HepG2 (cell line): Measurements from ENCODE around the gene MOV10L1. TPM values are rescaled to one million over a fixed set of nuclear protein-coding genes. Genes with fewer than 3 reads are reported as not detected.

Source experiments
- CREM ChIP-seq, 2 experiments: sonication (generic) in 1 of 2; formaldehyde crosslinking in 1 of 2; IDR thresholded peaks; 2 replicates each; pipeline versions ENCODE4 v1.4.0 to v1.6.1; 2016 to 2020; ENCODE audit warnings: antibody characterized with exemption in 1 of 2, mild to moderate bottlenecking in 1 of 2, missing genetic modification reagents in 1 of 2
- ETV6 ChIP-seq: sonication (generic); formaldehyde crosslinking; conservative IDR thresholded peaks from 2 replicates; pipeline ENCODE4 v1.4.0; 2020; ENCODE audit warnings: missing genetic modification reagents
- KLF6 ChIP-seq: IDR thresholded peaks from 2 replicates; pipeline ENCODE4 v1.8.0; 2016; ENCODE audit warnings: missing biosample characterization, missing genetic modification reagents
- MAFF ChIP-seq: IDR thresholded peaks from 2 replicates; pipeline ENCODE4 v1.6.1; 2011; ENCODE audit warnings: low read depth, low read length, improper control_type of control experiment
- ZNF329 ChIP-seq: sonication (generic); formaldehyde crosslinking; IDR thresholded peaks from 2 replicates; pipeline ENCODE4 v1.9.0; 2021; ENCODE audit warnings: low read depth, mild to moderate bottlenecking, missing genetic modification reagents
- ZNF672 ChIP-seq: sonication (generic); formaldehyde crosslinking; IDR thresholded peaks from 2 replicates; pipeline ENCODE4 v1.8.1; 2022; ENCODE audit warnings: missing genetic modification reagents
- ZNF761 ChIP-seq: sonication (generic); formaldehyde crosslinking; conservative IDR thresholded peaks from 2 replicates; pipeline ENCODE4 v1.4.0; 2020; ENCODE audit warnings: mild to moderate bottlenecking, missing genetic modification reagents
- polyA plus RNA-seq, 8 experiments: library from polyadenylated mRNA; depleted of rRNA in 3 of 8; stranded (reverse) in 7 of 8; unstranded in 1 of 8; fragments of >200 nt; fragmentation: Illumina TruSeq in 4 of 8; extraction: Trizol in 4 of 8; gene quantifications; 2 replicates each; pipeline versions ENCODE4 v1.2.1 to v1.2.3, GENCODE V29; 2011 to 2016; ENCODE audit warnings: low read depth in 4 of 8, missing spikeins in 1 of 8, mixed read lengths in 1 of 8; ENCODE audit not compliant: insufficient read depth in 1 of 8
- total RNA-seq, 5 experiments: library from RNA; depleted of rRNA; stranded (reverse); fragments of >200 nt; fragmentation: Illumina TruSeq; extraction: Trizol; gene quantifications; 2 replicates each; pipeline ENCODE4 v1.2.3, GENCODE V29; 2016; ENCODE audit warnings: low read depth in 1 of 5
- TF ChIP-seq, protein P1 (sequence below): sonication (generic); formaldehyde crosslinking; IDR thresholded peaks from 2 replicates; pipeline ENCODE4 v1.4.0; 2020; ENCODE audit warnings: missing genetic modification reagents
- TF ChIP-seq, protein P2 (sequence below): sonication (generic); formaldehyde crosslinking; IDR thresholded peaks from 2 replicates; pipeline ENCODE4 v1.5.0; 2020; ENCODE audit warnings: mild to moderate bottlenecking, missing genetic modification reagents
- TF ChIP-seq, protein P3 (sequence below): sonication (generic); formaldehyde crosslinking; IDR thresholded peaks from 2 replicates; pipeline ENCODE4 v1.4.0; 2020; ENCODE audit warnings: mild to moderate bottlenecking, missing genetic modification reagents
- TF ChIP-seq, protein P4 (sequence below): sonication (generic); formaldehyde crosslinking; IDR thresholded peaks from 2 replicates; pipeline ENCODE4 v1.8.1; 2023; ENCODE audit warnings: mild to moderate bottlenecking, inconsistent platforms, moderate library complexity, missing genetic modification reagents, borderline replicate concordance
- TF ChIP-seq, protein P5 (sequence below): sonication (generic); formaldehyde crosslinking; IDR thresholded peaks from 2 replicates; pipeline ENCODE4 v1.4.0; 2020; ENCODE audit warnings: mild to moderate bottlenecking, missing genetic modification reagents

The MOV10L1 gene
- total and polyA plus RNA-seq, 2 of the 13 experiments (the other 11 are each of a cell fraction or from before 2014, with no cell fraction given): 0.11 to 0.12 TPM

DNA sequence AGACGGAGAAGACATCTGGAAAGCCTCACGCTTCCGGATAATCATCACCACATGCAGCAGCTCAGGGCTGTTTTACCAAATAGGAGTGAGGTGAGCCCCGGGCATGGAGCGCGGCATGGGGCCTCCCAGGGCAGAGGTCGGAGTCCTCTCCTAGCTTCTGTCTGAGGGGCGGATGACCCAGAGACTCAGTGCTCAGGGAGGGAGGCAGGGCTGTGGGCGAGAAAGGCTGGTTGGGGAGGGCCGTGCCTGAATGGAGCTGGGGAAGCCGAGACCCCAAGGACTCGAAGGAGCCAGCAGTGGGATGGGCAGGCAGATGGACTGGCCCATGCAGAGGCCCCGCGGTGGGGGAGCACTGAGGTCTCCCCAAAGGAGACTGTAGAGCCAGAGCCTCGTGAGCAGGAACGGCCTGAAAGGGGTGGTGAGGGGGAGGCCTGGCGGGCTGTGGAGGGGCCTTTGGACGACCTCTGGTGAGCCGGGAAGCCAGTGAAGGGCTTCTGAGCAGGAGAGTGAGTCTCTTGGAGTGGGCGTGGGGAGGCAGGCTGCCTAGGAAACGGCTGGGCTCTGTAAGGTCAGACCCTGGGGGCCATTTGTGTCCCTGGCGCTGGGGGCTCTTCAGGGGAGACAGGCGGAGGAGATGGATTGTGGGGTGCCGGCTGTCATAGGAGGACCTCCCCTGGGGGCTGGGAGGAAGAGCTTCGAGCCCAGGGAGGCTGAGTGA is 56.1 kb downstream of the MOV10L1 start (continued):
- TF ChIP-seq, protein P1, sequence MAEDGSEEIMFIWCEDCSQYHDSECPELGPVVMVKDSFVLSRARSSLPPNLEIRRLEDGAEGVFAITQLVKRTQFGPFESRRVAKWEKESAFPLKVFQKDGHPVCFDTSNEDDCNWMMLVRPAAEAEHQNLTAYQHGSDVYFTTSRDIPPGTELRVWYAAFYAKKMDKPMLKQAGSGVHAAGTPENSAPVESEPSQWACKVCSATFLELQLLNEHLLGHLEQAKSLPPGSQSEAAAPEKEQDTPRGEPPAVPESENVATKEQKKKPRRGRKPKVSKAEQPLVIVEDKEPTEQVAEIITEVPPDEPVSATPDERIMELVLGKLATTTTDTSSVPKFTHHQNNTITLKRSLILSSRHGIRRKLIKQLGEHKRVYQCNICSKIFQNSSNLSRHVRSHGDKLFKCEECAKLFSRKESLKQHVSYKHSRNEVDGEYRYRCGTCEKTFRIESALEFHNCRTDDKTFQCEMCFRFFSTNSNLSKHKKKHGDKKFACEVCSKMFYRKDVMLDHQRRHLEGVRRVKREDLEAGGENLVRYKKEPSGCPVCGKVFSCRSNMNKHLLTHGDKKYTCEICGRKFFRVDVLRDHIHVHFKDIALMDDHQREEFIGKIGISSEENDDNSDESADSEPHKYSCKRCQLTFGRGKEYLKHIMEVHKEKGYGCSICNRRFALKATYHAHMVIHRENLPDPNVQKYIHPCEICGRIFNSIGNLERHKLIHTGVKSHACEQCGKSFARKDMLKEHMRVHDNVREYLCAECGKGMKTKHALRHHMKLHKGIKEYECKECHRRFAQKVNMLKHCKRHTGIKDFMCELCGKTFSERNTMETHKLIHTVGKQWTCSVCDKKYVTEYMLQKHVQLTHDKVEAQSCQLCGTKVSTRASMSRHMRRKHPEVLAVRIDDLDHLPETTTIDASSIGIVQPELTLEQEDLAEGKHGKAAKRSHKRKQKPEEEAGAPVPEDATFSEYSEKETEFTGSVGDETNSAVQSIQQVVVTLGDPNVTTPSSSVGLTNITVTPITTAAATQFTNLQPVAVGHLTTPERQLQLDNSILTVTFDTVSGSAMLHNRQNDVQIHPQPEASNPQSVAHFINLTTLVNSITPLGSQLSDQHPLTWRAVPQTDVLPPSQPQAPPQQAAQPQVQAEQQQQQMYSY (CRISPR knock-in tag): no peak
- TF ChIP-seq, protein P2, sequence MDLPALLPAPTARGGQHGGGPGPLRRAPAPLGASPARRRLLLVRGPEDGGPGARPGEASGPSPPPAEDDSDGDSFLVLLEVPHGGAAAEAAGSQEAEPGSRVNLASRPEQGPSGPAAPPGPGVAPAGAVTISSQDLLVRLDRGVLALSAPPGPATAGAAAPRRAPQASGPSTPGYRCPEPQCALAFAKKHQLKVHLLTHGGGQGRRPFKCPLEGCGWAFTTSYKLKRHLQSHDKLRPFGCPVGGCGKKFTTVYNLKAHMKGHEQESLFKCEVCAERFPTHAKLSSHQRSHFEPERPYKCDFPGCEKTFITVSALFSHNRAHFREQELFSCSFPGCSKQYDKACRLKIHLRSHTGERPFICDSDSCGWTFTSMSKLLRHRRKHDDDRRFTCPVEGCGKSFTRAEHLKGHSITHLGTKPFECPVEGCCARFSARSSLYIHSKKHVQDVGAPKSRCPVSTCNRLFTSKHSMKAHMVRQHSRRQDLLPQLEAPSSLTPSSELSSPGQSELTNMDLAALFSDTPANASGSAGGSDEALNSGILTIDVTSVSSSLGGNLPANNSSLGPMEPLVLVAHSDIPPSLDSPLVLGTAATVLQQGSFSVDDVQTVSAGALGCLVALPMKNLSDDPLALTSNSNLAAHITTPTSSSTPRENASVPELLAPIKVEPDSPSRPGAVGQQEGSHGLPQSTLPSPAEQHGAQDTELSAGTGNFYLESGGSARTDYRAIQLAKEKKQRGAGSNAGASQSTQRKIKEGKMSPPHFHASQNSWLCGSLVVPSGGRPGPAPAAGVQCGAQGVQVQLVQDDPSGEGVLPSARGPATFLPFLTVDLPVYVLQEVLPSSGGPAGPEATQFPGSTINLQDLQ (CRISPR knock-in tag): no peak
- TF ChIP-seq, protein P3, sequence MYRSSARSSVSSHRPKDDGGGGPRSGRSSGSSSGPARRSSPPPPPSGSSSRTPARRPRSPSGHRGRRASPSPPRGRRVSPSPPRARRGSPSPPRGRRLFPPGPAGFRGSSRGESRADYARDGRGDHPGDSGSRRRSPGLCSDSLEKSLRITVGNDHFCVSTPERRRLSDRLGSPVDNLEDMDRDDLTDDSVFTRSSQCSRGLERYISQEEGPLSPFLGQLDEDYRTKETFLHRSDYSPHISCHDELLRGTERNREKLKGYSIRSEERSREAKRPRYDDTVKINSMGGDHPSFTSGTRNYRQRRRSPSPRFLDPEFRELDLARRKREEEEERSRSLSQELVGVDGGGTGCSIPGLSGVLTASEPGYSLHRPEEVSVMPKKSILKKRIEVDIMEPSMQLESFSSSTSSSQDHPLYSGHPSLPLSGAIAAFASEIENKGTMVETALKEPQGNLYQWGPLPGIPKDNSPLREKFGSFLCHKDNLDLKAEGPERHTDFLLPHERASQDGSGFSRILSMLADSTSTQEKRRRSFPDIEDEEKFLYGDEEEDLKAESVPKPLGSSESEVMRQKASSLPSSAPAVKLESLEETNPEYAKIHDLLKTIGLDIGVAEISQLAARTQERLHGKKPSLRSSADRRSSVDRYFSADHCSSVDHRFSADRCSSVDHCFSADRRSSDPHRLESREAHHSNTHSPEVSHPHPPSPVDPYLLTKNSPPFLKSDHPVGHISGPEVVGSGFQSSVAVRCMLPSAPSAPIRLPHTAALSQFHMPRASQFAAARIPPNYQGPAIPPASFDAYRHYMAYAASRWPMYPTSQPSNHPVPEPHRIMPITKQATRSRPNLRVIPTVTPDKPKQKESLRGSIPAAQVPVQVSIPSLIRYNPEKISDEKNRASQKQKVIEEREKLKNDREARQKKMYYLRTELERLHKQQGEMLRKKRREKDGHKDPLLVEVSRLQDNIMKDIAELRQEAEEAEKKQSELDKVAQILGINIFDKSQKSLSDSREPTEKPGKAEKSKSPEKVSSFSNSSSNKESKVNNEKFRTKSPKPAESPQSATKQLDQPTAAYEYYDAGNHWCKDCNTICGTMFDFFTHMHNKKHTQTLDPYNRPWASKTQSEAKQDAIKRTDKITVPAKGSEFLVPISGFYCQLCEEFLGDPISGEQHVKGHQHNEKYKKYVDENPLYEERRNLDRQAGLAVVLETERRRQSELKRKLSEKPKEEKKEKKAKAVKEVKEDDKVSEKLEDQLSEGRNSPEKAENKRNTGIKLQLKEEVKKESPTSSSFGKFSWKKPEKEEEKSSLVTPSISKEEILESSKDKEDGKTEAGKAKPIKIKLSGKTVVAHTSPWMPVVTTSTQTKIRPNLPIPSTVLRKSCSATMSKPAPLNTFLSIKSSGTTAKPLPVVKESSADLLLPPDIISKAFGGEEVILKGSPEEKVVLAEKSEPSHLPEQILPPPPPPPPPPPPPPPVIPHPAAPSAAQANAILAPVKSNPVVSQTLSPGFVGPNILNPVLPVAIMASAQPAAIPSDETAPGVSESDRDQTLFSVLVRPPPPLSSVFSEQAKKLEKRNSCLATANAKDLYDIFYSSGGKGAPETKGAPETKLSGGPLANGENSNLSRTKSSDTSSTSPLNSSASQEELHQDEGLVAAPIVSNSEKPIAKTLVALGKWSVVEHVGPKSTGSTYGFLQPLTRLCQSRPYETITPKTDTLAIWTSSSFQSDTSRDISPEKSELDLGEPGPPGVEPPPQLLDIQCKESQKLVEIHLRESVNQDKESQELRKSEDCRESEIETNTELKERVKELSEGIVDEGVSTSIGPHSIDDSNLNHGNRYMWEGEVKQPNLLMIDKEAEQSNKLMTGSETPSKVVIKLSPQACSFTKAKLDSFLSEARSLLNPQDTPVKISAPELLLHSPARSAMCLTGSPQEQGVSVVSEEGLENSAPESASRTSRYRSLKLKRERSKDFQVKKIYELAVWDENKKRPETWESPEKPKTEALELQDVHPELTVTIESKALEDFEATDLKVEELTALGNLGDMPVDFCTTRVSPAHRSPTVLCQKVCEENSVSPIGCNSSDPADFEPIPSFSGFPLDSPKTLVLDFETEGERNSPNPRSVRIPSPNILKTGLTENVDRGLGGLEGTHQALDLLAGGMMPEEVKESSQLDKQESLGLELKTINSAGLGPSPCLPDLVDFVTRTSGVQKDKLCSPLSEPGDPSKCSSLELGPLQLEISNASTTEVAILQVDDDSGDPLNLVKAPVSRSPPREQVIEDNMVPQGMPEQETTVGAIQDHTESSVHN (CRISPR knock-in tag): no peak
- TF ChIP-seq MAFF: no peak
- no peak for TF ChIP-seq CREM (IDR thresholded peaks at IDR 0.05)
- no peak for TF ChIP-seq CREM (CRISPR knock-in tag; IDR thresholded peaks at IDR 0.05)
- no peak for TF ChIP-seq ZNF329 (CRISPR knock-in tag)
- no peak for TF ChIP-seq ZNF672 (CRISPR knock-in tag)
- TF ChIP-seq ETV6: no peak
- TF ChIP-seq, protein P4, sequence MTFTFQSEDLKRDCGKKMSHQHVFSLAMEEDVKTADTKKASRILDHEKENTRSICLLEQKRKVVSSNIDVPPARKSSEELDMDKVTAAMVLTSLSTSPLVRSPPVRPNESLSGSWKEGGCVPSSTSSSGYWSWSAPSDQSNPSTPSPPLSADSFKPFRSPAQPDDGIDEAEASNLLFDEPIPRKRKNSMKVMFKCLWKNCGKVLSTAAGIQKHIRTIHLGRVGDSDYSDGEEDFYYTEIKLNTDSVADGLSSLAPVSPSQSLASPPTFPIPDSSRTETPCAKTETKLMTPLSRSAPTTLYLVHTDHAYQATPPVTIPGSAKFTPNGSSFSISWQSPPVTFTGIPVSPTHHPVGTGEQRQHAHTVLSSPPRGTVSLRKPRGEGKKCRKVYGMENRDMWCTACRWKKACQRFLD (CRISPR knock-in tag): 0 out of 2 replicates have a peak, but pooled peaks have one; percentile 40
- TF ChIP-seq KLF6 (CRISPR knock-in tag): no peak
- TF ChIP-seq, protein P5, sequence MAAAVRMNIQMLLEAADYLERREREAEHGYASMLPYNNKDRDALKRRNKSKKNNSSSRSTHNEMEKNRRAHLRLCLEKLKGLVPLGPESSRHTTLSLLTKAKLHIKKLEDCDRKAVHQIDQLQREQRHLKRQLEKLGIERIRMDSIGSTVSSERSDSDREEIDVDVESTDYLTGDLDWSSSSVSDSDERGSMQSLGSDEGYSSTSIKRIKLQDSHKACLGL: no peak
- no peak for TF ChIP-seq ZNF761 (CRISPR knock-in tag)
